Activated T-helper 17 cell treated with anti-CD3 and anti-CD28 coated beads, Interleukin-2, amount 50 U/mL, for 72 hours (primary cell): ENCODE measurements around the gene PSMD2. TPM values are rescaled to one million over a fixed set of nuclear protein-coding genes. Genes with fewer than 3 reads are reported as not detected.

ENCODE experiments used
- ATAC-seq: fragments of 150-1000 bp; cut with Tn5 transposase; replicated peaks from 2 replicates; pipeline ENCODE4 v1.10.0; 2021; ENCODE audit warnings: mild to moderate bottlenecking, moderate library complexity
- H3K27ac Mint-ChIP-seq: one replicate; pipeline ENCODE4 v1.8.0; 2022; ENCODE audit warnings: mixed read lengths
- H3K27me3 Mint-ChIP-seq: one replicate; pipeline ENCODE4 v1.8.0; 2022; ENCODE audit warnings: mixed read lengths
- H3K36me3 Mint-ChIP-seq: one replicate; pipeline ENCODE4 v1.8.0; 2022; ENCODE audit warnings: low read depth, mild to moderate bottlenecking, mixed read lengths
- H3K4me1 Mint-ChIP-seq: one replicate; pipeline ENCODE4 v1.8.0; 2022; ENCODE audit warnings: mixed read lengths
- H3K4me3 Mint-ChIP-seq: one replicate; pipeline ENCODE4 v1.8.0; 2022; ENCODE audit warnings: mild to moderate bottlenecking, mixed read lengths
- H3K9me3 Mint-ChIP-seq: one replicate; pipeline ENCODE4 v1.8.0; 2022; ENCODE audit warnings: mixed read lengths
- total RNA-seq, 2 donors: library from RNA; stranded (reverse); gene quantifications; one replicate each; pipeline ENCODE4 v1.2.3, GENCODE V29; 2022

PSMD2 gene
- 100 to 1,000 TPM; 143 to 311 TPM for total RNA-seq

DNA sequence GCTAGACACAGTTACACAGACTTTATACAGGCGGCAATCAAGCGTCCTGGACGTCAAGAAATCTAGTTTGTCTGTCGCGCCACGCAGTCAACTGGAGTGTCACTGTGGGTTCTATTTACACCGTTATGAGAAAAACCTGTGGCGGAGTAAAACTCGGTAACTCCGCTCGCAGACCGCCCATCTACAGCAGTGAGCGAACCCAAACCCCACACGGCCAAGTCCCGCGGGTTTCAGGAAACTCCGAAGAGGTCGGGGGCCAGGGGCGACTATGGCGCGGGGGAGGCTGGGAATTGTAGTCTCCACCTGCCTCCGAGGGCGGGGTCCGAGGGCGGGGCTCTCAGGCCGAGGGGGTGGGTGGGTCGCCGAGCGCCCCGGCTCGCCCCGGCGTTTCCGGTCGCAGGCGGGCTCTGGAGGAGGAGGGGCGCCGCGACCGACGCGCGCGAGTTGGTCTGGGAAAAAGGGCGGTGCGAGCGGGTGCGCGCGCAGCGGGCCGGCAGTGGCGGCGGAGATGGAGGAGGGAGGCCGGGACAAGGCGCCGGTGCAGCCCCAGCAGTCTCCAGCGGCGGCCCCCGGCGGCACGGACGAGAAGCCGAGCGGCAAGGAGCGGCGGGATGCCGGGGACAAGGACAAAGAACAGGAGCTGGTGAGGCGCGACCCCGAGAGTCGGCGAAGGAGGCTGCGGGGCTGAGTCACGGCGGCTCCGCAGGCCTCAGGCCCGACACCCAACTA, at the start of gene PSMD2:
TSS of gene PSMD2 (plus strand) at position 483 of the 729 bp plus-strand sequence. CDS start at position 509, 26 bp downstream.
- no peaks in the 10 kb centered on the region for H3K27me3 Mint-ChIP-seq
- H3K4me1 Mint-ChIP-seq = peaks cover 9% of the 10 kb centered on the region
- H3K27ac Mint-ChIP-seq = peak within 1 kb of the TSS; percentile 95

DNA sequence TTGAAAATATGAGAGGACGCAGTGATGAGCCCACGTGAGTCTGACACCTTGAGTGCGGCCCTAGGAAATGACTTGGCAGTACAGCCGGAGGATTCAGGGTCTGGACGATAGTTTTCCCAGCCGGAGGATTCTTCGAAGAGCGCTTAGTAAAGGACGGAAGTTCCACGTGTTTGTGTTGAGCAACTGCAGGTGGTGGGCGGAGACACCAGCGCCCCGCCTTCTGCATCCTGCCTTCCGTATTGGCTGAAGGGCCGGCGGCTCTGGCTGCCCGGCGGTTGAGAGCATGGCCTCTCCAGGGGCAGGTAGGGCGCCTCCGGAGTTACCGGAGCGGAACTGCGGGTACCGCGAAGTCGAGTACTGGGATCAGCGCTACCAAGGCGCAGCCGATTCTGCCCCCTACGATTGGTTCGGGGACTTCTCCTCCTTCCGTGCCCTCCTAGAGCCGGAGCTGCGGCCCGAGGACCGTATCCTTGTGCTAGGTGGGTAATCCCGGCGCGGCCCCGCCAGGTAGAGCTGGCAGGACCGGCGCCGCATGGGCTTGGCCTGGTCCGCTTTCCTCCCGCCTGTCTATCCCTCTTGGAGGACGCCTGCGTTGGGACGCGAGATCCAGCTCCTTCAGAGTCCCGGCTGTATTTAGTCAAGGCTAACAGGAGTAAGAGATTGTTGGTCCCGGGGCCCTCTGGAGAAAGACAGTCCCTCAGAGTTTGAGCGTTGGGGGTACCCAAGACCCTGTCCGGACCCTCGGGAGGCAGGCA, 49.5 kb upstream of the PSMD2 start, which contains the start of gene EEF1AKMT4:
TSS of gene EEF1AKMT4 (plus strand) at position 261 of the 755 bp plus-strand sequence. CDS start at position 284, 23 bp downstream.
- H3K27ac Mint-ChIP-seq = peak within 1 kb of the TSS; percentile 99
- no peaks in the 10 kb centered on the region for H3K27me3 Mint-ChIP-seq
- peaks cover 21% of the 10 kb centered on the region for H3K36me3 Mint-ChIP-seq
- no peaks in the 10 kb centered on the region for H3K9me3 Mint-ChIP-seq
- peak; percentile 92 for ATAC-seq
- H3K4me3 Mint-ChIP-seq = peak within 1 kb of the TSS; percentile 100
- H3K4me1 Mint-ChIP-seq = peaks cover 4% of the 10 kb centered on the region

More for the DNA sequence above, at the start of gene PSMD2:
- ATAC-seq = peak; percentile 95
- Mint-ChIP-seq H3K9me3 (no peaks in the 10 kb centered on the region), H3K36me3 (peaks cover 46% of the 10 kb centered on the region), H3K4me3 (peak within 1 kb of the TSS; percentile 98)

DNA sequence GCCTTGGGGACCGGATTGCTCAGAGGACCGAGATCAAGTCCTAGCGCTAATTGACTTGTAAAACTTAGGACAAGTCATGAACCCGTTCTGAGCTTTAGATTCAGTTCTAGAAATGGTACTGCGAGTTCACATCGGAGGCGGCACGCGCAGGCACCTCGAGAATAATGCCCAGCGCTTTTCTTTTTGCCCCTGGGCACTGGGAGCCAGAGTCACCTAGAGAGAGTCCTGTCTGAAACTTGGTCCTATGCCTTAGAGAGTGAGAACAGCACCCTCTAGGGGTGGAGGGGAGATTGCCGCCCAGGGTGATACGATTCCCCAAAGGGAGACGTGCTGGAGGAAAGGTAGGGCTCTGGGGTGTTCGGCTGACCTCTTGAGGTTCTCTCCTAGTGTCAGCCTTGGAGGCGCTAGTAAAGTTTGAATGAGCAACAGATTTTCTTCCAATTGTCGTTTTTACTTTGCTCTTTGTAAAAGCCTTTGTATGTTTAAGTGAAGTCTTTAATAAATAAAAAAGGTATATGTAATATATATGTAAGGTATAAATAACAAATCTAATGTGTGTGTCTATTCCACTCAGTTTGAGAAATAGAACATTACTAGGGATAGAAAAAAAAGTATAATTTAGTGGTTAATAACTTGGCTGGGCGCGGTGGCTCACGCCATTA, 48.7 kb upstream of the PSMD2 start:
- Mint-ChIP-seq H3K9me3 (no peaks in the 10 kb centered on the region), H3K27me3 (no peaks in the 10 kb centered on the region), H3K36me3 (peaks cover 14% of the 10 kb centered on the region), H3K4me1 (peaks cover 4% of the 10 kb centered on the region), H3K4me3 (peak overlapping the region; percentile 100), H3K27ac (peak overlapping the region; percentile 99)
- peak; percentile 81 for ATAC-seq

DNA sequence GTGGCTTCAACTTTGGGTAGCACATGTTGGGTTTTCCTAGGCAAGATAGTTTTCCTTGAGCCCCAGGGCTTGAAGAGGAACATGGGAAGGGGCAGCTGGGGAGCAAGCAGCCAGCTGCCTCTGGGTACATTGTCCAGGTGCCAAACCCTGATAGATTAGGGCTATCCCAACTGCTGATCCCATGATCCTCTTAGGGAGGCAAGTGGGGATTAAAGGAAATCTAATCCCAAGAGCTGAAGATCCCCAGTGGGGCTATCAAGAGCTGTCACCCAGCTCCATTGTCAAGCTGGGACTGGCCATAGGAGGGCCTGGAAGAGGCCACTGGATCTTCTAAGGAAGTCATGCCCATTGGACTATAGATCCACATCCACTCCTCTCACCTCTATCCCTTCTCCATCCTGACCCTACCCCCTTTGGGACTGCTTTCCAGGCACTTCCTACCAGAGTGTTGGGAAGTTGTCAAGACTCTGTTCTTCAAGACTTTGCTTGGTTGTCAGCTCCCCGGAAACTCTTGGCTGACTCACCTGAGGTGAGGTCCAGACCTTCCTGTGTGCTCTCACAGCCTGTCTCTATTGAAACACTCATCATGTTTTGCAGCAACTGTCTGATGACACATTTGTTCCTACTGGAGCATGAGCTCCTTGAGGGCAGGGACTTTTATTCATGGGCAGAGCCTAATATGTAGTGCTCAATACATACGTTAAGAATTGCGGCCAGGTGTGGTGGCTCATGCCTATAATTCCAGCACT, 43.6 kb upstream of the PSMD2 start:
- Mint-ChIP-seq H3K27ac (peak overlapping the region; percentile 89), H3K27me3 (peaks cover 4% of the 10 kb centered on the region), H3K4me1 (peaks cover 10% of the 10 kb centered on the region), H3K9me3 (no peaks in the 10 kb centered on the region), H3K36me3 (peaks cover 17% of the 10 kb centered on the region), H3K4me3 (peak overlapping the region; percentile 61)
- ATAC-seq = peak; percentile 95

DNA sequence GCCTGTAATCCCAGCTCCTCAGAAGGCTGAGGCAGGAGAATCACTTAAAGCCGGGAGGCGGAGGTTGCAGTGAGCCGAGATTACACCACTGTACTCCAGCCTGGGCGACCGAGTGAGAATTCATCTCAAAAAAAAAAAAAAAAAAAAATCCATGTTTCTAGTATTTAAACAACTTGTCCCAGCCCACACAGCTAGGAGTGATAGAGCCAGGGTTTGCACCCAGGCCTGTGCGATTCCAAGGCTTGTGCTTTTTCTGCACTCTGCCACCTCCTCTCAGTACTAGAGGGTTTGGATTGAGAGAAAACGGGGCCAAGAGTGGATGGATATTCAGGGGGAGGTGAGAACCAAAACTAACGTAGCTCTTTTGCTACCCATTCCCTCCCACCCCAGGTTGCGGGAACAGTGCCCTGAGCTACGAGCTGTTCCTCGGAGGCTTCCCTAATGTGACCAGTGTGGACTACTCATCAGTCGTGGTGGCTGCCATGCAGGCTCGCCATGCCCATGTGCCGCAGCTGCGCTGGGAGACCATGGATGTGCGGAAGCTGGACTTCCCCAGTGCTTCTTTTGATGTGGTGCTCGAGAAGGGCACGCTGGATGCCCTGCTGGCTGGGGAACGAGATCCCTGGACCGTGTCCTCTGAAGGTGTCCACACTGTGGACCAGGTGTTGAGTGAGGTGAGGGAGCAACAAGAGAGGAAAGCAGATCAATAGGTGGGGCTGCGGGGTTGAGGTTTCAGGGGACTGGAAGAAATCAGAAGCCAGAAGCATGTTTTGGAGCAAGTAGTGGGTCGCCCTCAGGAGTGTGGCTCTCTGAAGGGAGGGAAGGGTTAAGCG, 41.7 kb upstream of the PSMD2 start:
- Mint-ChIP-seq H3K36me3 (peaks cover 24% of the 10 kb centered on the region), H3K27ac (no peak overlapping the region), H3K4me1 (peaks cover 19% of the 10 kb centered on the region), H3K4me3 (no peak overlapping the region), H3K27me3 (peaks cover 10% of the 10 kb centered on the region), H3K9me3 (no peaks in the 10 kb centered on the region)
- ATAC-seq = no peak

DNA sequence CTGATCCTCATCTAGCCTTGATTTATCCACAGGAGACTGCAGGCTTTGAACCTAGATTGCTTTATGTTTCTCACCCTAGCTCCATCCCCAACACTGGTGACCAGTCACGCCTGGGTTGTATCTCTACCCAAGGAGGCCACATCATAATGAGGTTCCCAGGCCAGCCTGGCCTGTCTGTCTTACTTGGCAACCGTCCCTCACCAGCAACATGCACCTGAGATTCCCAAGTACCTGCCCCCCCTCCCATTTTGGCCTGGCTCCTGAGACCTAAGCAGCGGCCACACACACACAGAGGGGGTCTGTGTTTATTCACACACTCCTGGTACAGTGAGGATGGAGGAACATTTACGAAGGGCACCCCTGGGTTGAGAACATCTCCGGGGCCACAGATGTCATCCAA, 40.1 kb upstream of the PSMD2 start:
- ATAC-seq = no peak
- peak overlapping the region; percentile 54 for H3K4me3 Mint-ChIP-seq

DNA sequence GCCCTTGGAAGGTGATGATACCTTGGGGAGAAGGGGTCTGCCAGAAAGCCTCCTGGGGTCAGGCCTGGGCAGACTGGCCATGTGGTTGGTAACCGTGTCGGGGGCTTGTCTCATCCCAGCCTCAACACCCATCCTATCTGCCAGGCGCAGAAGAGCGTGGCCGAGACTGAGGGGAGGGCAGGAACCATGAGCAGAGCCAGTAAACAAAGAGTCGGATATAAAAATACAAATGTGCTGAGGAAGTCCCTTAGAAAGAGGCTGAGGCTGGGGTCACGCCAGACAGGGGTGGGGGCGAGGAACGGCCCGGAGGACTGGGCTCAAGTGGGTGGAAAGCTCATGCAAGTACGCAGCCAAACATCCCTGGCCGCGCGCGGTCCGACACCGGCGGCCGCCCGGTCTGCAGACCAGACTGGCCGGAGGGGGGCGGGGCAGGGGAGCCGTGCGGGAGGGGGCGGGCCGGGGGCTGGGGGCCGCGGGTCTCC, 39.6 kb upstream of the PSMD2 start:
- Mint-ChIP-seq H3K36me3 (peaks cover 25% of the 10 kb centered on the region), H3K9me3 (no peaks in the 10 kb centered on the region), H3K4me3 (peak overlapping the region; percentile 54), H3K27ac (no peak overlapping the region), H3K27me3 (peaks cover 13% of the 10 kb centered on the region), H3K4me1 (peaks cover 20% of the 10 kb centered on the region)
- no peak for ATAC-seq

More for the DNA sequence above, 40.1 kb upstream of the PSMD2 start:
- Mint-ChIP-seq H3K27me3 (peaks cover 13% of the 10 kb centered on the region), H3K9me3 (no peaks in the 10 kb centered on the region), H3K27ac (no peak overlapping the region), H3K4me1 (peaks cover 20% of the 10 kb centered on the region), H3K36me3 (peaks cover 25% of the 10 kb centered on the region)

DNA sequence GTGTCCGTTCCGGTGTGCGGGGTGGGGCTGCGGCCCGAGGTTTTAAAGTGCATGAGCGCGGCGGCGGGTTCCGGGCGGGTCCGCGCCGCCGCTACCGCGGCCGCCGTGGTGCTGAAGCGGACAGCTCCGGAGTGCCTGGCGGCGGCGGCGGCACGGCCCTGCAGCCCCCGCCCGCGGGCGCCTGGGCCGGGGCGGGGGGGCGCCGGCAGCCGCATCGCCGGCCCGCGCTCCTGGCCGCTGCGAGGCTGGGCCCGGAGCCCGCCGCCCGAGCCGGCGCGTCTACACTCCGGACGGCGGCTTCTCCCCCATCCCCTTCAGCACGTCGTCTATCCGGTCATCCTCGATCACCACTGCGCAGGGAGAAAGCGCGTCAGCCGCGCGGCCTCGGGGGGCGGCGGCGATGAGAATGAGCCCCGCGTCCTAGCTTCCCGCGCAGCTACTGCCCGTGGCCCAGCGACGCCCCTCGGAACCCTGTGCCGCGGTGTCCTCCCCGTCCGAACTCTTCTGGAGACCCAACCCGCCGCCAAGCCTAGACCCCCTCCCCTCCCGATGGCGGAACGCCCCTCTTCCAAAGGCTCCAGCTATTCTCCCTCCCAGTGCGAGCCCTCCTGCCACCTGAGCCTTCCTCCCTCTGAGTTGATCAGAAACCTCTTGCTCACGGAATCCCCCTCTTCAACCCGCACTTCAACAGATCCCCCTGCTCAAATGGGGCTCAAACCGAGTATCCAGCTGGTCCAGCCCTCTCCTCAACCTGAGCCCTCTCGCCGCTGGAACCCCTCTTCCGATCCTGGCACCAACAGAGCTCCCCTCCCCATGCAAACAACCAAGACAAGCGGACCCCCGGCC, 38.9 kb upstream of the PSMD2 start:
- peaks cover 13% of the 10 kb centered on the region for H3K27me3 Mint-ChIP-seq

DNA sequence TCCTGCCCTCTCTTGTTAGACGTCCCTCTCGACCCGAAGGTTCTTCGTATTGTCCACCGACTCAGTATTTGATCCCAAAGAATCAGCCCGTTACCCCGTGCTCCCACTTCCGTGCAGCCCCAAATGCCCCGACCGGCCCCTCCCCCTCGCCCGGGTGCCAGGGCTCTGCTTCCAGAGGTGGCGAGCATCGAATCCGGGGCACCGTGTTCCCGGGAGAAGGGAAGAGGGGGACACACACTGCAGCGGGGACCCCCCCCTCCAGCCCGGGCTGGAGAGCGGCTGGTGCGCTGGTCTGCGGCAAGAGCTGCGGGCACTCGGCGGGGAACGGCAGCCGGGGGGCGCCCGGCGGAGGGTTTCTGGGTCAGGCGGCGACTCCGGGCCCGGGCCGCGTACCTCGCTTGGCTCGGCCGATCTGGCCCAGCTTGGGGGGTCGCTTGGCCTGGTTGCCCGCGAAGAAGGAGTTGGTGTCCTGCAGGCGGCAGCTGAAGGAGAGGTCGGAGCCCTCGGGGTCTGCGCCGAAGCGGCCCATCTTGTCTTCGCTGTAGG, 38.2 kb upstream of the PSMD2 start:
- no peak for ATAC-seq
- peaks cover 21% of the 10 kb centered on the region for H3K36me3 Mint-ChIP-seq
- peaks cover 15% of the 10 kb centered on the region for H3K4me1 Mint-ChIP-seq
- peak overlapping the region; percentile 42 for H3K27ac Mint-ChIP-seq
- peaks cover 13% of the 10 kb centered on the region for H3K27me3 Mint-ChIP-seq
- H3K4me3 Mint-ChIP-seq = peak overlapping the region; percentile 98
- H3K9me3 Mint-ChIP-seq = no peaks in the 10 kb centered on the region

More for the DNA sequence above, 38.9 kb upstream of the PSMD2 start:
- Mint-ChIP-seq H3K4me1 (peaks cover 20% of the 10 kb centered on the region), H3K36me3 (peaks cover 25% of the 10 kb centered on the region), H3K4me3 (peak overlapping the region; percentile 98), H3K9me3 (no peaks in the 10 kb centered on the region), H3K27ac (peak overlapping the region; percentile 42)
- no peak for ATAC-seq

DNA sequence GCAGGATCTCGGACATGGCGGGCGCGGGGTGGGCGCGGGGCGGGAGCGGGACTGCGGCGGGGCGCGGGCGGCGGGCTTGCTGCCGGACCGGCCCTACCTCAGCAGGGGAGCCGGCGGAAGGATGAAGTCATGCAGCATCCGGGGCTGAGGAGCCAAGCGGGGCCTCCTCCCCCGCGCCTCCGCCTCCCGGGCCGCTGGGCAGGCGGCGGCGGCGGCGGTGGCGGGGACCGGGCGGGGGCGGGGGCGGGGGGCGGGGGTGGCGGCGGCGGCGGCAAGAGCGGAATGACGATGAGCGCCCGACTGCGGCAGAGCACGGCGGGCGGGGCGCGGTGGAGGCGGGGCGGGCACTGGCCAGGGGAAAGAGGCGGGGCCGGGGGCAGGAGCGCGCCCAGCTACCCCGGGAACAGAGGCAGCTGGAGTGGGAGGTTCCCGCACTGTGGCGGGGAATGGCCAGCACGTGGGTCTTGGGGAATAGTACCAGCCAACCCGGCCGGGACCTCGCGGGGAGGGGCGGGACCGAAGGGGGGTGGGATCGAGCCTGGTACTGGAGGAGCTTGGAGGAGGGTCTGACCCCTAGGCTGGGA, 37.7 kb upstream of the PSMD2 start, which contains the start of gene CAMK2N2:
TSS of gene CAMK2N2 (minus strand) at position 284 of the 584 bp plus-strand sequence. CDS start at position 16, 268 bp downstream.
- peaks cover 14% of the 10 kb centered on the region for H3K4me1 Mint-ChIP-seq
- H3K4me3 Mint-ChIP-seq = peak within 1 kb of the TSS; percentile 98

DNA sequence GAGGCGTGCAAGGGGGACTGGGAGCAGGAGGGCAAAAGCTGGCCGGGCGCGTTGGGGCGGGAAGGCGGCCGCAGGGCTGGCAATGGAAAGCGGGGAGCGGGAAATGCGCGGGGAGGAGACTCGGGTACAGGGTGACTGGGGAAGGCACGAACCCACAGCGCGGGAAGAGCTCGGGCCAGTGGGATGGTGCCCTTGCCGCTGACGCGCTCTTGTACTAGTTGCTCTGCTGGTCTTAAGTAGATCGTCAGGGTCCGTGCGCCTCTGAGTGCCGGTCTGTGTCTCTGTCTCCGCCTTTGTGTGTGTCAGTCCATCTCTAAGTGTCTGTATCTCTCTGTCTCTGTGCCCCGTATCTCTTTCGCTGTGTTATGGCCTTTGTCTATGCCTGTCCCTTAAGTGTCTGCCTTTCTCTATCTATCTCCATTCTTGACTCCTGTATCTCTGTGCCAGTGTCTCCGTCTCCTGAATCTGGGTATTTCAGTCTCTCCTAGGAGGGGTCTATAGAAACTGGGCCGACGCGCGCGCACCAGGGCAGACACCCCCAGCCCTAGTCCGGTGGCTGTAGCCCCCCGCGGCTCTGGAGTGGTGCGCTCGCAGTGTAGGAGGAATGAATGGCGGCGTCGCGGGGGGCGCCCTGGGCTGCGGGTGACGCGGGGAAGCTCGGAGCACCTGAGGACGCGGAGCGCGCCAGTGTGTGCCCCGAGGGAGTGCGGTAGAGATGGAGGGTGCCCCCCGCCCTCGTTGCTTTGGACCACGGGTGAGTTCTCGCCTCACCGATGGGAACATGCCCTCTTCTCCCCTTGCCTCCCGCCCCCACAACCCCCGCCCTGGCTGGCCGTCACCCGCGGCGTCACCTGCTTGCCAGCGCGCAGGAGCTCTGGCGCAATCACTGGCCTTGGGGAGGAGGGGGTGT, 36.9 kb upstream of the PSMD2 start:
- peak; percentile 57 for ATAC-seq
- Mint-ChIP-seq H3K27me3 (peaks cover 15% of the 10 kb centered on the region), H3K27ac (peak overlapping the region; percentile 85), H3K9me3 (no peaks in the 10 kb centered on the region), H3K4me3 (peak overlapping the region; percentile 98), H3K36me3 (peaks cover 18% of the 10 kb centered on the region), H3K4me1 (peaks cover 14% of the 10 kb centered on the region)

More for the DNA sequence above, 37.7 kb upstream of the PSMD2 start, which contains the start of gene CAMK2N2:
- H3K27me3 Mint-ChIP-seq = peaks cover 13% of the 10 kb centered on the region
- H3K36me3 Mint-ChIP-seq = peaks cover 18% of the 10 kb centered on the region
- peak within 1 kb of the TSS; percentile 85 for H3K27ac Mint-ChIP-seq
- H3K9me3 Mint-ChIP-seq = no peaks in the 10 kb centered on the region
- ATAC-seq = peak; percentile 74
